Stimulated activated CD8-positive, alpha-beta memory T cell treated with anti-CD3 and anti-CD28 coated beads, Interleukin-15, amount 100 ng/mL, for 24 hours (primary cell): Measurements from ENCODE around the gene C21orf91.
"Not testable (repeated sequence)": the region's sequence is repeated elsewhere in the genome, so short reads cannot be mapped to it uniquely, and the experiment has no call there.

Source experiments
- DNase-seq: peaks from one replicate; pipeline ENCODE4 v3.0.0-alpha.2; 2020; ENCODE audit warnings: low read depth

Gene C21orf91

GRCh38 chr21:17777072-17777765, 41.9 kb downstream of the C21orf91 start:
- DNase-seq, result no peak

DNA sequence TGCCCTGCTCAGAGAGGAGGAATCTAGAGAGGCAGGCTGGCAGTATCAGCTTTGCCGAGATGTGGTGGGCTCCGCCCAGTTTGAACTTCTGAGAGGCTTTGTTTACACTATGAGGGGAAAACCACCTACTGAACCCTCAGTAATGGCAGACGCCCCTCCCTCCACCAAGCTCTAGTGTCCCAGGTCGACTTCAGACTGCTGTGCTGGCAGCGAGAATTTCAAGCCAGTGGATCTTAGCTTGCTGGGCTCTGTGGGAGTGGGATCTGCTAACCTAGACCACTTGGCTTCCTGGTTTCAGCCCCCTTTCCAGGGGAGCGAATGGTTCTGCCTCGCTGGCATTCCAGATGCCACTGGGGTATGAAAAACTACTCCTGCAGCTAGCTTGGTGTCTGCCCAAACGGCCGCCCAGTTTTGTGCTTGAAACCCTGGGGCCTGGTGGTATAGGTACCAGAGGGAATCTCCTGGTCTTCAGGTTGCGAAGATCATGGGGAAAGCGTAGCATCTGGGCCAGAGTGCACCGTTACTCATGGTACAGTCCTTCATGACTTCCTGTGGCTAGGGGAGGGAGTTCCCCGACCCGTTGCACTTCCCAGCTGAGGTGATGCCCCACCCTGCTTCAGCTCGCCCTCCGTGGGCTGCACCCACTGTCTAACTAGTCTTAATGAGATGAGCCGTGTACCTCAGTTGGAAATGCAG, 43.6 kb downstream of the C21orf91 start:
- no peak for DNase-seq

- DNase-seq, result not testable (repeated sequence)
These were observed 44.1 kb downstream of the C21orf91 start for GRCh38 chr21:17775021-17775420.

DNA sequence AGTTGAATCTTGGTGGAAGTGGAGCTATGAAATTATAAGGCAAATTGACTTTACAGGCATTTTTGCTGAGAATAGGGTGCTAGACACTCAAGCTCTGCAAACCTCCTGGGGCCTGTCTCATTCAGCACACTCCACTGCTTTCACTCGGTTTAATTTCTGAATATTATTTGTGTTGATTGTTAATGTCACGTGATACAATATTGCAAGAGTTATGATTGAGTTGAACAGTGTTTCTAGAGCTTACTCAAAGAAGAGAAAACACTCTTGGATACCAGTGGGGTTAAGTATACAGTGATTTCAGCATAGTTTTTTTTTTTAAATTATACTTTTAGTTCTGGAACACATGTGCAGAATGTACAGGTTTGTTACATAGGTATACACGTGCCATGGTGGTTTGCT, 49.7 kb downstream of the C21orf91 start:
- DNase-seq, result no peak

GRCh38 chr21:17768840-17769446, 50.2 kb downstream of the C21orf91 start:
- no peak for DNase-seq

- no peak for DNase-seq
These were observed 53.9 kb downstream of the C21orf91 start for GRCh38 chr21:17765207-17765606.

GRCh38 chr21:17763288-17764037, 55.7 kb downstream of the C21orf91 start:
- DNase-seq, result no peak

DNA sequence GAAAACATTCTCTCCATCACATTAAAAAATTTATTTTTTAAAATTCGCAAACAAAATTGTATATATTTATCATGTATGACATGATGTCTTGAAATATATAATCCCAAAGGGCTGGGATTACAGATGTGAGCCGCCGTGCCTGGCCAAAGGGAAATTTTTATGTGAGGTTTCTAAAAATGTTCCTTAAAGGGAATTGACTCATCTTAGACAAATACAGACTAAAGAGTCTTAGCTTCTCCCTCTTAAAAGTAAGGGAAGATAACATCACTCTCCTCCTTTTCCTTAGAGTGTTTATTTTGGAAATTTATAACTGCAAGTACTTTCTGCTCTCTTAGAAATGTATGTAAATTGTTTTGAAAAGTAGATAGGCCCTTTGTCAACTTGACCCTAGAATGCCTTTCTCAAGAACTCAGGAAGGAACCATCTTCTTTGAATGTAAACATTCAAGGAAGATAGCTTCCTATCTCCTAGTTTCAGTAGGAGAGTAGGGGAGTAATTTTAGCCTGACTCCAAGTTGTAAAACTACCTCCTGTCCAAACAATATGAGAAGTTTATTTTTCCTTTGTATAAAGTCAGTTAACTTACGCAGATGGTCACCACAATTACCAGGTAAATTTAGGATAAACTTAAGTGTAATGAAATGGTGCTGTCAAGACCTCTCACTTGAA, 59.5 kb downstream of the C21orf91 start:
- DNase-seq, result no peak

DNA sequence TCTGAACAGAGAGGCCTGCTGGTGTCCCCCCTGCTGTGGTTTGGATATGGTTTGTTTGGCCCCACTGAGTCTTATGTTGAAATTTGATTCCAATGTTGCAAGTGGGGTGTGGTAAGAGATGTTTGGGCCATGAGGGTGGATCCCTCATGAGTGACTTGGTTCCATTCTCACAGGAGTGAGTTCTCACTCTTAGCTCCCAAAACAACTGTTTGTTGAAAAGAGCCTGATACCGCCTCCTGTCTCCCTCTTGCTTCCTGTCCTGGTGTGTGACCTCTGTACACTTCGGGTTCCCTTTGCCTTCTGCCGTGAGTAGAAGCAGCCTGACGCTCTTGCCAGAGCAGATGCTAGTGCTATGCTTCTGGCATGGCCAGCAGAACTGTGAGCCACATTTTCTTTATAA, 60.5 kb downstream of the C21orf91 start:
- DNase-seq, result no peak

GRCh38 chr21:17757671-17758070, 61.5 kb downstream of the C21orf91 start:
- no peak for DNase-seq

DNA sequence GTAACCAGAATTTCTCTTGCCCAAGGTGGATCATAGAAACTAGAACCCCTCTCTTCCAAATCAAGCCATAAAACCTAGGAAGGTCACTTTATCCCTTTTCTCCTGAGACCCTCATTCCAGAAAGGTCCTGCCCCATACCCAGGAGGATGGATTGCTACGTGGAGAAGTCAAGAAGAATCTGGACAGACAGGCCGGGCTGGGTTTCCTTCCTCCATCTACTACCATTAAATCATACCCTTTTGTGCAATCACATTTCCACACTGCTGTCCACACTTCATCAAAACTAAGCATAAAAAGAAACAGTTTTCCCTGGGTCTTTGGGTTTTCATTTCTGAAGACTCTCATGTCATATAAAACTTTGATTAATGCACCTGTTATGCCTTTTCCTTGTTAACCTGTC, 65.4 kb downstream of the C21orf91 start:
- DNase-seq, result no peak

GRCh38 chr21:17752171-17752570, 67.0 kb downstream of the C21orf91 start:
- no peak for DNase-seq

DNA sequence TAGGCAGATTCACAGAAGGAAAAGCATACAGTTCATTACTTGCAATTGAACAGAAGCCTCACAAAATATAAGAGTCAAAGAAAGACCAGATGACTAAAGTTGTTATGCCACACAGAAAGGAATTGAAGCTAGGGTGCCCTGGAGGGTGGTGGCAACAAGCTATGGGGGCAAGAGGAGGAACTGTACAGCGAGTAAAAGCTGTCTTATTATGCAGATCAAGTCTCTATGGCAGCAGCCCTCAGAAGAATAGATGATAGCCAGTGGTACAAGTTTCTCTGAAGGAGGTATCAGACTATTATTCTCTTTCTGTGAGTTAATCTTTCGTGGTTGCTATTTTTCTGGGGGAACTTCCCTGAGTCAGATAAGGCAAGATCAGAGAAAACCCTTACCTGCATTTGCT, 72.2 kb downstream of the C21orf91 start:
- no peak for DNase-seq

GRCh38 chr21:17745086-17745485, 74.1 kb downstream of the C21orf91 start:
- DNase-seq, result no peak

DNA sequence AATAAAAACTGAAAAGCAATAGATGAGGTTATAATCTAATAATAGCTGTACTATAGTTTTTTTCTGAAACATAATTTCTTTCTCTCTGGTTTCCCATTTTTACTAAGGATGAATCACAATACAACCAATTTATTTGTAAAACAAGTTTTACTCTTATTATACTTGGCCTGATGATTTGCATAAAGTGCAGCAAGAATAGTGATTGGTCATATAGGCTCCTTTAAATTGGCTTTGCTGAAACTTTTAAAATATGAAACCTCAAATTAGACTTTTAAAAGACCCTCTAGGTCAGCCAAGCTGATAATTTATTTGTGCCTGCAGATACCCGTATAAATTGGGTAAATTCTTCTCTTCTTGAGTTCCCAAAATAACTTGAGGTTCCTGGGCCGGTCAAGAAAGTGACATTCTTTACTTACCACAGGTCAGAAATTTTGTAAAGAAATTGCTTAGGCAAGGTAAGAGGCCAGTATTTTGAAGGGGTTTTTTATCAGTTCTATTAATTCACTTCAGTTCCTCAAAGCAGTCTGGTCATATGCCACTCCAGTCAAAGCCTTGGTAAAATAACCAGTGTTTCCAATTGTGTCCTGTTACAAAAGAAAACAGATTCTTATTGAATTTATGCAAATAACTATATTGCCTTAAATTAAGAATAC, 76.1 kb downstream of the C21orf91 start:
- no peak for DNase-seq

DNA sequence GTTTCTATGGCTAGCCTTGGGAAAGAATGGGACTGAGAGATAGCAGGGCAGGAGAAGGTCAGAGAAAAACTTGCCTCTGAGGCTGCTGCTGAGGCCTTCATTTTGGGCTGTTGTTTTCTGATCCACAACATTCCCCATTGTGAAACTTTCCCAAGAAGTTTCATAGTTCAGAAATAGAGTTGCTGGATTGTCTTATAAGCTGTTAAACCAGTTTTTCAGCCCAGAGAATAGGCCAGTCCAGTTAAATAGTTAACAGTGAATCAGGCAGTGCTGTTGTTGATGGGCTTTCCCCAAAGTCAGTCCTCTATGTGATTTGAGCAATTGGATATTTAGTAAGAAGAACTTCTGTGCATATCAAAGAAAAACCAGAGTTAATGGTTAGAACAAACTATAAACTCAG, 77.0 kb downstream of the C21orf91 start:
- DNase-seq, result no peak
